ENCODE results near the gene UFSP2.

The UFSP2 gene

DNA sequence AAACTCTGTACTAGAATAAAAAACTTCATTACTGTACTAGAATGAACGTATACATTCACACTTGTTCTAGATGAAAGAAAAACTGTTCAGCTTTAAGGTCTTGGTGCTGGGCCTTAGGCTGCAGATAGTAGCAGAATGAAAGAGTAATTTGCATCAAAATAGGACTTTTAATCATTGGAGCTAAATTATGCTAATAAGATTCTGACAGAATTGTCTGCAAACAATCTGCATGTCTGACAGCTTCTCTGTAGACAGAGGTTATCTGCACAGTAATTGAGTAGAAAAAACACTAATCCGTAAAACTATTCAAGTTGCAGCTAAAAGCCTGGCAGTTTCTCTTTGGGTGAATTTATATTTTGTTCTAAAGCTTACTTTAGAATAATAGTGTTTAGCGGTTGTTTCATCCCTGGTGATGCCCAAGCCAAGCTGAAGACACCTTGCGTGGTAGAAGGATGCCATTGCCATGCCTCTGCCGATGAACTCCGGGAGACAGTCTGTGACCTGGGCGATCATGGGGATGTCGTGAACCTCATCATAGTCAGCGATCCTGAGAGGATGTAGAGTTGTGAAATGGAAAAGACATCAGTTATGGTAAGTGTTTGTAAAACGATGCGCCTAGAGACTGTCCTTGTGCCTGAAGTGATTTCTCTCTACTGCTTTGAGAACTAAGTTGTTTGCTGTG lies 55.4 kb downstream of the UFSP2 start:
- H3K4ac ChIP-seq (ENCODE audit: low read depth in 1 of 2, low read length in 2 of 2), result no peak overlapping the region
- H3K23ac ChIP-seq (ENCODE audit: low read length in 2 of 2), result no peak overlapping the region
- H3K4me2 ChIP-seq (ENCODE audit: low read length, poor library complexity, severe bottlenecking), result no peak overlapping the region
- no peak overlapping the region for H2BK12ac ChIP-seq (ENCODE audit: low read length in 2 of 2)
- H2AK5ac ChIP-seq (ENCODE audit: low read length, severe bottlenecking), result no peak overlapping the region
- H3K14ac ChIP-seq (ENCODE audit: low read length in 2 of 2), result no peak overlapping the region
- H2BK15ac ChIP-seq (ENCODE audit: low read depth, poor library complexity, severe bottlenecking), result no peak overlapping the region
- H2AFZ ChIP-seq (ENCODE audit: low read depth, low read length), result no peak overlapping the region
- H3K4me3 ChIP-seq (ENCODE audit: insufficient read depth in 1 of 2, low read depth in 1 of 2, low read length in 2 of 2), result no peak overlapping the region
- H4K91ac ChIP-seq (ENCODE audit: low read length), result no peak overlapping the region
- no peak overlapping the region for H2BK5ac ChIP-seq (ENCODE audit: low read depth, low read length, poor library complexity, severe bottlenecking)
- no peaks in the 10 kb centered on the region for H3K79me1 ChIP-seq (replicated peaks; ENCODE audit: low read length, poor library complexity, severe bottlenecking)
- H3K18ac ChIP-seq (ENCODE audit: low read depth in 1 of 2, low read length in 2 of 2), result no peak overlapping the region
- no peaks in the 10 kb centered on the region for H3K27me3 ChIP-seq (ENCODE audit: control insufficient read depth in 1 of 2, insufficient read depth in 1 of 2, low read length in 2 of 2)
- H3K36me3 ChIP-seq (ENCODE audit: control insufficient read depth in 1 of 2, insufficient read depth in 2 of 2, low read depth in 1 of 2, low read length in 2 of 2), result peaks cover 9 to 31% of the 10 kb centered on the region in 2 experiments
- H3K4me1 ChIP-seq (ENCODE audit: control insufficient read depth, insufficient read depth, low read depth, low read length), result no peaks in the 10 kb centered on the region
- no peak overlapping the region for H2BK120ac ChIP-seq (ENCODE audit: low read depth, low read length)
- no peak overlapping the region for H4K8ac ChIP-seq (ENCODE audit: low read length)
- no peak overlapping the region for H3K9ac ChIP-seq (ENCODE audit: low read length)
- DNase-seq, result no peak
- WGBS, result over 99% methylated on average over 10 of the region's 11 CpGs
- no peaks in the 10 kb centered on the region for H3K9me3 ChIP-seq (ENCODE audit: control insufficient read depth, low read length)
- no peak overlapping the region for H3K27ac ChIP-seq (ENCODE audit: low read length, poor library complexity, severe bottlenecking)

DNA sequence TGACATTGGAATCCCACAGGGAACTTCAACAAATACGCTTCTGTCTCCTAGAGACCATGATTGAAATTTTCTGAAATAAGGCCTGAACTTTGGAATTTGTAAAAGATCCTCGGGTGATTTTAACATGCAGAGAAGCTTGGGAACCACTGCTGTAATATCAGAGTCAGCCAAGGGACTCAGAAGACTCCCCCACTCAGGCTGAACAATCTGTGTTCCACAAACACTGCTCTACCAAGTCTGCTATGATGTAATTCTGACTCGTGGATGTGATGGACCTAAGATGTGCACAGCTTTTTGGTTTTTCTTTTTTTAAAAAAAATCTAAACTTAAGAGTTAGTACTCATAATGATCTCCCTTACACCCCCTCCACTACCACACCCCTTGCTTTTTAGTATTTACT lies 56.0 kb downstream of the UFSP2 start:
- Histone ChIP-seq H3K14ac (ENCODE audit: low read length in 2 of 2) (no peak overlapping the region), H3K9me3 (ENCODE audit: control insufficient read depth, low read length) (no peaks in the 10 kb centered on the region), H3K36me3 (ENCODE audit: control insufficient read depth in 1 of 2, insufficient read depth in 2 of 2, low read depth in 1 of 2, low read length in 2 of 2) (peaks cover 9 to 31% of the 10 kb centered on the region in 2 experiments), H2BK120ac (ENCODE audit: low read depth, low read length) (no peak overlapping the region), H3K23ac (ENCODE audit: low read length in 2 of 2) (no peak overlapping the region), H3K79me1 (replicated peaks; ENCODE audit: low read length, poor library complexity, severe bottlenecking) (no peaks in the 10 kb centered on the region), H3K18ac (ENCODE audit: low read depth in 1 of 2, low read length in 2 of 2) (no peak overlapping the region), H2BK5ac (ENCODE audit: low read depth, low read length, poor library complexity, severe bottlenecking) (no peak overlapping the region), H2AK5ac (ENCODE audit: low read length, severe bottlenecking) (no peak overlapping the region), H4K91ac (ENCODE audit: low read length) (no peak overlapping the region), H3K27me3 (ENCODE audit: control insufficient read depth in 1 of 2, insufficient read depth in 1 of 2, low read length in 2 of 2) (no peaks in the 10 kb centered on the region), H3K27ac (ENCODE audit: low read length, poor library complexity, severe bottlenecking) (no peak overlapping the region), H3K4me2 (ENCODE audit: low read length, poor library complexity, severe bottlenecking) (no peak overlapping the region), H2BK15ac (ENCODE audit: low read depth, poor library complexity, severe bottlenecking) (no peak overlapping the region), H3K4me3 (ENCODE audit: insufficient read depth in 1 of 2, low read depth in 1 of 2, low read length in 2 of 2) (no peak overlapping the region), H3K4me1 (ENCODE audit: control insufficient read depth, insufficient read depth, low read depth, low read length) (no peaks in the 10 kb centered on the region), H2BK12ac (ENCODE audit: low read length in 2 of 2) (no peak overlapping the region), H2AFZ (ENCODE audit: low read depth, low read length) (no peak overlapping the region), H3K4ac (ENCODE audit: low read depth in 1 of 2, low read length in 2 of 2) (no peak overlapping the region), H3K9ac (ENCODE audit: low read length) (no peak overlapping the region), H4K8ac (ENCODE audit: low read length) (no peak overlapping the region)
- WGBS, result 90% methylated on average over 2 of the region's 3 CpGs
- no peak for DNase-seq

DNA sequence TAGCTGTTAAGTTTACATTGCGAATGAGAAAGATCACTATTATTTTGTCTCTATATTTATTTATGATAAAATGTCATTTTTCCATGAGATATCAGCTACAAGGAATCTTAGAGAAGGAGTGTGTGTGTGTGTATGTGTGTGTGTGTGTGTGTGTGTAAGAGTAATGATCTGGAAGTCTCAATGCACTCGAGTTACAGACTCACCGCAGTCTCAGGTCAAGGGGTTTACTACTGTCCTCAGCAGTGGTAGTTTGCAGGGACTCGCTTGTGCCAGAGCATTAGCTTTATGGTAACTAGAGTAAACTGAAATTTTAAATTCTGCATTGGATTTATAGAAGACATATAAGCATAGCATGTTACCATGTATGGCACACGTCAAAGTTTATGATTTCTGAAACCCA lies 60.9 kb downstream of the UFSP2 start:
- H3K23ac ChIP-seq (ENCODE audit: low read length in 2 of 2), result no peak overlapping the region
- no peak overlapping the region for H3K4me3 ChIP-seq (ENCODE audit: insufficient read depth in 1 of 2, low read depth in 1 of 2, low read length in 2 of 2)
- H2BK120ac ChIP-seq (ENCODE audit: low read depth, low read length), result no peak overlapping the region
- H3K27me3 ChIP-seq (ENCODE audit: control insufficient read depth in 1 of 2, insufficient read depth in 1 of 2, low read length in 2 of 2), result no peaks in the 10 kb centered on the region
- H2BK12ac ChIP-seq (ENCODE audit: low read length in 2 of 2), result no peak overlapping the region
- H3K4me1 ChIP-seq (ENCODE audit: control insufficient read depth, insufficient read depth, low read depth, low read length), result no peaks in the 10 kb centered on the region
- no peak overlapping the region for H3K9ac ChIP-seq (ENCODE audit: low read length)
- peaks cover 3 to 17% of the 10 kb centered on the region in 2 experiments for H3K36me3 ChIP-seq (ENCODE audit: control insufficient read depth in 1 of 2, insufficient read depth in 2 of 2, low read depth in 1 of 2, low read length in 2 of 2)
- no peak overlapping the region for H2BK15ac ChIP-seq (ENCODE audit: low read depth, poor library complexity, severe bottlenecking)
- no peak overlapping the region for H2BK5ac ChIP-seq (ENCODE audit: low read depth, low read length, poor library complexity, severe bottlenecking)
- H3K4me2 ChIP-seq (ENCODE audit: low read length, poor library complexity, severe bottlenecking), result no peak overlapping the region
- no peak overlapping the region for H3K27ac ChIP-seq (ENCODE audit: low read length, poor library complexity, severe bottlenecking)
- no peak overlapping the region for H4K8ac ChIP-seq (ENCODE audit: low read length)
- H4K91ac ChIP-seq (ENCODE audit: low read length), result no peak overlapping the region
- H3K79me1 ChIP-seq (replicated peaks; ENCODE audit: low read length, poor library complexity, severe bottlenecking), result no peaks in the 10 kb centered on the region
- no peak overlapping the region for H2AFZ ChIP-seq (ENCODE audit: low read depth, low read length)
- no peak overlapping the region for H2AK5ac ChIP-seq (ENCODE audit: low read length, severe bottlenecking)
- no peak overlapping the region for H3K14ac ChIP-seq (ENCODE audit: low read length in 2 of 2)
- no peak overlapping the region for H3K4ac ChIP-seq (ENCODE audit: low read depth in 1 of 2, low read length in 2 of 2)
- DNase-seq, result no peak
- WGBS, result 85% methylated on average over 3 of the region's 5 CpGs
- H3K9me3 ChIP-seq (ENCODE audit: control insufficient read depth, low read length), result no peaks in the 10 kb centered on the region
- no peak overlapping the region for H3K18ac ChIP-seq (ENCODE audit: low read depth in 1 of 2, low read length in 2 of 2)

DNA sequence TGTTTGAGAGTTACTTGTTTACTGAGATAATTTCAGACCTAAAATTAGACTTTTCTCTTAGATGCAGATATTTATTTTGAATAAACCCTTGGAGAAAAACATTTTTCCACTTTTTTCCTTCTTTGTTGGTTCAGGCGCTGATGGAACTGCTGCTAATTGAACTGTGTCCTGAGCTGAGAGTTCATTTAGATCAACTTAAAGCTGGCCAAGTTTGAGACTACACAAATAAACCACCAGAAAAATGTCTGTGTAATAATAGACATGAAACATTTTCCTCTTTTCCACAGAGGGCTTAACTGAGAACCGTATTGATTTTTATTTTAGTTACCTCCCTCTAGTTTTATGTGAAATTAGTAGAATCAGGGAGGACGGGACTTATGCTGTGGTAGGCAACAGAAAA lies 62.5 kb downstream of the UFSP2 start:
- no peak for DNase-seq
- Histone ChIP-seq H2BK12ac (ENCODE audit: low read length in 2 of 2) (no peak overlapping the region), H3K36me3 (ENCODE audit: control insufficient read depth in 1 of 2, insufficient read depth in 2 of 2, low read depth in 1 of 2, low read length in 2 of 2) (peaks cover 2 to 17% of the 10 kb centered on the region in 2 experiments), H3K4ac (ENCODE audit: low read depth in 1 of 2, low read length in 2 of 2) (no peak overlapping the region), H3K27me3 (ENCODE audit: control insufficient read depth in 1 of 2, insufficient read depth in 1 of 2, low read length in 2 of 2) (no peaks in the 10 kb centered on the region), H2AFZ (ENCODE audit: low read depth, low read length) (no peak overlapping the region), H3K4me3 (ENCODE audit: insufficient read depth in 1 of 2, low read depth in 1 of 2, low read length in 2 of 2) (no peak overlapping the region), H2BK120ac (ENCODE audit: low read depth, low read length) (no peak overlapping the region), H3K4me2 (ENCODE audit: low read length, poor library complexity, severe bottlenecking) (no peak overlapping the region), H3K79me1 (replicated peaks; ENCODE audit: low read length, poor library complexity, severe bottlenecking) (no peaks in the 10 kb centered on the region), H3K18ac (ENCODE audit: low read depth in 1 of 2, low read length in 2 of 2) (no peak overlapping the region), H3K23ac (ENCODE audit: low read length in 2 of 2) (no peak overlapping the region), H3K9me3 (ENCODE audit: control insufficient read depth, low read length) (no peaks in the 10 kb centered on the region), H2BK15ac (ENCODE audit: low read depth, poor library complexity, severe bottlenecking) (no peak overlapping the region), H3K9ac (ENCODE audit: low read length) (no peak overlapping the region), H3K4me1 (ENCODE audit: control insufficient read depth, insufficient read depth, low read depth, low read length) (no peaks in the 10 kb centered on the region), H4K8ac (ENCODE audit: low read length) (no peak overlapping the region), H3K27ac (ENCODE audit: low read length, poor library complexity, severe bottlenecking) (no peak overlapping the region), H2AK5ac (ENCODE audit: low read length, severe bottlenecking) (no peak overlapping the region), H2BK5ac (ENCODE audit: low read depth, low read length, poor library complexity, severe bottlenecking) (no peak overlapping the region), H4K91ac (ENCODE audit: low read length) (no peak overlapping the region), H3K14ac (ENCODE audit: low read length in 2 of 2) (no peak overlapping the region)
- no CpG with 5 or more reads among the region's 3 CpGs for WGBS
